H1 (cell line): ENCODE data around the gene SLC35F3. TPM values are rescaled to one million over a fixed set of nuclear protein-coding genes. Genes with fewer than 3 reads are reported as not detected.

ENCODE experiments used
- CTCF ChIA-PET: fragments of 300-600 bp; sonication (Branson Sonifier 250); formaldehyde crosslinking; loops from one replicate; lab custom pipeline; 2021; ENCODE audit not compliant: partially characterized antibody; lab: Charles Lee
- POLR2A ChIA-PET: fragments of 300-600 bp; sonication (Branson Sonifier 250); formaldehyde crosslinking; loops from one replicate; lab custom pipeline; 2021; ENCODE audit warnings: inconsistent platforms; ENCODE audit not compliant: partially characterized antibody; lab: Charles Lee
- DNase-seq, 2 experiments: peaks; one replicate each; pipeline versions ENCODE4 v3.0.0 to v3.0.0-alpha.2; 2010 to 2022; ENCODE audit warnings: low spot score in 2 of 2, low read depth in 1 of 2, mixed read lengths in 1 of 2
- FAIRE-seq: peaks from 2 replicates; lab custom pipeline; 2011; peaks lifted over from hg19 to GRCh38; lab: Jason Lieb, UNC
- H2AFZ ChIP-seq: 2 replicates; pipeline ENCODE4 v1.8.1; 2012; ENCODE audit warnings: low read length, inconsistent platforms
- H2AK5ac ChIP-seq: 2 replicates; pipeline ENCODE4 v1.6.1; 2013; ENCODE audit warnings: low read depth, low read length
- H2BK120ac ChIP-seq: replicated peaks from 2 replicates; pipeline ENCODE3; 2013; ENCODE audit warnings: low read depth, low read length, inconsistent platforms
- H2BK12ac ChIP-seq: 2 replicates; pipeline ENCODE4 v1.6.1; 2013; ENCODE audit warnings: low read depth, low read length
- H2BK15ac ChIP-seq: 2 replicates; pipeline ENCODE4 v1.6.1; 2013; ENCODE audit warnings: low read length
- H2BK20ac ChIP-seq: 2 replicates; pipeline ENCODE4 v1.6.1; 2013; ENCODE audit warnings: low read length
- H2BK5ac ChIP-seq: 2 replicates; pipeline ENCODE4 v1.6.1; 2013; ENCODE audit warnings: low read depth, low read length
- H3K14ac ChIP-seq: 2 replicates; pipeline ENCODE4 v1.6.1; 2013; ENCODE audit warnings: inconsistent platforms; ENCODE audit not compliant: insufficient read length
- H3K18ac ChIP-seq: 2 replicates; pipeline ENCODE4 v1.6.1; 2013; ENCODE audit warnings: low read length; ENCODE audit errors: extremely low read depth
- H3K23ac ChIP-seq: 2 replicates; pipeline ENCODE4 v1.6.1; 2013; ENCODE audit warnings: inconsistent platforms; ENCODE audit not compliant: insufficient read length
- H3K23me2 ChIP-seq: 2 replicates; pipeline ENCODE4 v1.6.1; 2013; ENCODE audit warnings: low read depth, low read length
- H3K27ac ChIP-seq: 2 replicates; pipeline ENCODE4 v1.6.1; 2011; ENCODE audit warnings: low read depth, low read length, inconsistent platforms
- H3K27me3 ChIP-seq, 4 experiments: replicated peaks in 1 of 4; 1 replicate in 1 of 4; 2 replicates in 3 of 4; pipeline versions ENCODE4 v1.6.1 to v1.8.1; 2011 to 2013; ENCODE audit warnings: low read length in 3 of 4, mild to moderate bottlenecking in 3 of 4, inconsistent platforms in 2 of 4, mixed read lengths in 2 of 4, moderate library complexity in 1 of 4; ENCODE audit not compliant: control insufficient read depth in 3 of 4, insufficient read depth in 3 of 4; ENCODE audit errors: extremely low read depth in 1 of 4
- H3K36me3 ChIP-seq, 4 experiments: 2 replicates each; pipeline versions ENCODE4 v1.6.1 to v1.8.1; 2011 to 2013; ENCODE audit warnings: mild to moderate bottlenecking in 4 of 4, low read length in 3 of 4, moderate library complexity in 2 of 4, control low read depth in 1 of 4, inconsistent platforms in 1 of 4; ENCODE audit not compliant: insufficient read depth in 4 of 4, control insufficient read depth in 2 of 4
- H3K4ac ChIP-seq: replicated peaks from 2 replicates; pipeline ENCODE3; 2013; ENCODE audit warnings: low read length, low read depth, mixed read lengths, inconsistent platforms; ENCODE audit not compliant: insufficient read length
- H3K4me1 ChIP-seq, 4 experiments: replicated peaks in 1 of 4; 1 replicate in 1 of 4; 2 replicates in 3 of 4; pipeline versions ENCODE4 v1.6.1 to v1.8.1; 2011 to 2013; ENCODE audit warnings: low read length in 3 of 4, inconsistent platforms in 2 of 4, mixed read lengths in 1 of 4; ENCODE audit not compliant: insufficient read depth in 4 of 4, control insufficient read depth in 3 of 4
- H3K4me2 ChIP-seq, 2 experiments: 2 replicates each; pipeline versions ENCODE4 v1.6.1 to v1.8.1; 2011 to 2013; ENCODE audit warnings: low read depth in 2 of 2, low read length in 2 of 2, control low read depth in 1 of 2, inconsistent platforms in 1 of 2, mild to moderate bottlenecking in 1 of 2; ENCODE audit not compliant: insufficient read depth in 1 of 2
- H3K4me3 ChIP-seq, 4 experiments: fragments of 200-600, 300-600 bp in 1 of 4; sonication (generic), shearing (Covaris generic), sonication (Bioruptor Twin) in 1 of 4; 2 replicates each; pipeline versions ENCODE4 v1.5.1 to v1.8.1; 2011 to 2016; ENCODE audit warnings: low read length in 4 of 4, low read depth in 3 of 4, control low read depth in 2 of 4, inconsistent platforms in 2 of 4, mild to moderate bottlenecking in 2 of 4, mixed read lengths in 1 of 4, moderate library complexity in 1 of 4; ENCODE audit not compliant: insufficient read depth in 2 of 4; ENCODE audit errors: extremely low read depth in 1 of 4
- H3K56ac ChIP-seq: replicated peaks from 2 replicates; pipeline ENCODE3; 2013; ENCODE audit warnings: low read depth, mild to moderate bottlenecking, mixed read lengths, low read length, inconsistent platforms; ENCODE audit not compliant: insufficient read length
- H3K79me1 ChIP-seq: 2 replicates; pipeline ENCODE4 v1.6.1; 2013; ENCODE audit warnings: low read depth, low read length, control low read depth
- H3K79me2 ChIP-seq, 2 experiments: 2 replicates each; pipeline versions ENCODE4 v1.6.1 to v1.8.1; 2012 to 2013; ENCODE audit warnings: low read length in 2 of 2, mild to moderate bottlenecking in 2 of 2, inconsistent platforms in 1 of 2; ENCODE audit not compliant: insufficient read depth in 2 of 2, control insufficient read depth in 1 of 2
- H3K9ac ChIP-seq, 4 experiments: replicated peaks in 1 of 4; 1 replicate in 1 of 4; 2 replicates in 3 of 4; pipeline versions ENCODE4 v1.6.1 to v1.8.1; 2011 to 2013; ENCODE audit warnings: low read depth in 3 of 4, low read length in 3 of 4, control low read depth in 2 of 4, mild to moderate bottlenecking in 2 of 4, moderate library complexity in 2 of 4, inconsistent platforms in 1 of 4; ENCODE audit errors: extremely low read depth in 1 of 4
- H3K9me3 ChIP-seq, 2 experiments: 2 replicates each; pipeline versions ENCODE4 v1.6.1 to v1.8.1; 2012 to 2013; ENCODE audit warnings: mild to moderate bottlenecking in 2 of 2, moderate library complexity in 2 of 2, control low read depth in 1 of 2, inconsistent platforms in 1 of 2, low read depth in 1 of 2, low read length in 1 of 2, mixed read lengths in 1 of 2; ENCODE audit not compliant: insufficient read depth in 2 of 2
- H4K20me1 ChIP-seq, 2 experiments: replicated peaks in 1 of 2; 2 replicates each; pipeline versions ENCODE3 to v1.8.1; 2011 to 2013; ENCODE audit warnings: inconsistent platforms in 2 of 2, low read length in 2 of 2, mild to moderate bottlenecking in 1 of 2; ENCODE audit not compliant: insufficient read depth in 2 of 2, control insufficient read depth in 1 of 2
- H4K5ac ChIP-seq: 2 replicates; pipeline ENCODE4 v1.6.1; 2013; ENCODE audit warnings: low read length, low read depth, mixed read lengths, inconsistent platforms; ENCODE audit not compliant: insufficient read length
- H4K8ac ChIP-seq: 2 replicates; pipeline ENCODE4 v1.8.0; 2013; ENCODE audit warnings: mild to moderate bottlenecking, moderate library complexity, low read length, inconsistent platforms; ENCODE audit not compliant: insufficient read depth; ENCODE audit errors: extremely low read depth
- H4K91ac ChIP-seq: replicated peaks from 2 replicates; pipeline ENCODE3; 2013; ENCODE audit warnings: low read length, mixed read lengths, inconsistent platforms; ENCODE audit not compliant: insufficient read length
- EP300 ChIP-seq, 2 experiments: IDR thresholded peaks; 1 replicate in 1 of 2; 2 replicates in 1 of 2; pipeline ENCODE4 v1.6.1; 2011 to 2012; ENCODE audit warnings: low read depth in 2 of 2, low read length in 2 of 2, mild to moderate bottlenecking in 2 of 2, borderline replicate concordance in 1 of 2, inconsistent platforms in 1 of 2, moderate library complexity in 1 of 2
- WGBS, 2 experiments: shearing (Covaris generic) in 1 of 2; methylation state at CpG; one replicate each; pipeline versions ENCODE4 v1.1.6 to v1.1.7; 2013 to 2015; ENCODE audit warnings: low lambda C conversion rate in 2 of 2, mixed read lengths in 2 of 2, inconsistent platforms in 1 of 2, low coverage in 1 of 2, missing lambda C conversion rate in 1 of 2; ENCODE audit not compliant: insufficient replicate concordance in 2 of 2, insufficient coverage in 1 of 2, insufficient read length in 1 of 2; ENCODE audit errors: extremely low coverage in 1 of 2, missing lambda C conversion rate in 1 of 2; 5-methylcytosine and 5-hydroxymethylcytosine counted together
- polyA plus RNA-seq, 7 experiments: library from polyadenylated mRNA; depleted of rRNA in 3 of 7; stranded (reverse) in 5 of 7; unstranded in 2 of 7; fragments of >200 nt in 5 of 7; fragments of 200-250 nt in 2 of 7; gene quantifications; 1 replicate in 5 of 7; 2 replicates in 1 of 7; 4 replicates in 1 of 7; pipeline versions ENCODE4 v1.2.1 to v1.2.3, GENCODE V29; 2011 to 2013; ENCODE audit warnings: missing spikeins in 2 of 7, mixed read lengths in 2 of 7
- total RNA-seq: library from RNA; stranded (reverse); fragmentation: NEBNext Ultra II Directional; extraction: Animal tissue kit (Norgen Biotek cat#: 25700); gene quantifications from 2 replicates; pipeline ENCODE4 v1.2.1, GENCODE V29; 2021

Gene SLC35F3
- total and polyA plus RNA-seq, 2 of the 8 experiments (the other 6 are each of a cell fraction or from before 2014, with no cell fraction given): 0.78 to 1.2 TPM

- no peak overlapping the region for H3K4me2 ChIP-seq
- H3K9me3 ChIP-seq: no peaks in the 10 kb centered on the region
- no peak overlapping the region for H2BK120ac ChIP-seq
- no peaks in the 10 kb centered on the region for H3K79me1 ChIP-seq
- H4K91ac ChIP-seq: no peak overlapping the region
- H2BK15ac ChIP-seq: no peak overlapping the region
- no peak overlapping the region for H3K9ac ChIP-seq
- no peak overlapping the region for H2AK5ac ChIP-seq
- no peak overlapping the region for H3K56ac ChIP-seq
- TF ChIP-seq EP300 (IDR thresholded peaks at IDR 0.05; ENCODE audit: borderline replicate concordance in 1 of 2, low read depth in 2 of 2, low read length in 2 of 2): no peak
- no peaks in the 10 kb centered on the region for H4K20me1 ChIP-seq
- CTCF ChIA-PET: interaction anchor here (0.8 to 1.3 kb wide), 2 partner anchors 11 to 59 kb away, joined by 3 to 4 read pairs; no protein-coding TSS in a partner anchor
- H2BK20ac ChIP-seq: no peak overlapping the region
- POLR2A ChIA-PET: no interaction called here
- no peaks in the 10 kb centered on the region for H3K79me2 ChIP-seq
- FAIRE-seq (no peak), DNase-seq (no peak)
- no peak overlapping the region for H4K8ac ChIP-seq
- 91% methylated on average over 1 of the region's 1 CpG; no CpG with 5 or more reads in 1 of the 2 experiments for WGBS, 2 experiments
- no peak overlapping the region for H3K18ac ChIP-seq
- H3K23me2 ChIP-seq: no peaks in the 10 kb centered on the region
- no peak overlapping the region for H2BK12ac ChIP-seq
- no peaks in the 10 kb centered on the region for H3K36me3 ChIP-seq
- no peak overlapping the region for H2BK5ac ChIP-seq
- no peak overlapping the region for H3K27ac ChIP-seq
- no peak overlapping the region for H3K23ac ChIP-seq
- H4K5ac ChIP-seq: no peak overlapping the region
- peaks cover 0 to 6% (median 4%) of the 10 kb centered on the region in 4 experiments; a peak in 4 of 7 replicates for H3K4me1 ChIP-seq
- no peaks in the 10 kb centered on the region; a peak in 1 of 7 replicates for H3K27me3 ChIP-seq
- H3K14ac ChIP-seq: no peak overlapping the region
- H2AFZ ChIP-seq: no peak overlapping the region
- no peak overlapping the region for H3K4me3 ChIP-seq
- H3K4ac ChIP-seq: no peak overlapping the region
Measured at GRCh38 chr1:234007684-234008083, 103.2 kb downstream of the SLC35F3 start.
